ENCODE results near the gene KRT82.

DNA sequence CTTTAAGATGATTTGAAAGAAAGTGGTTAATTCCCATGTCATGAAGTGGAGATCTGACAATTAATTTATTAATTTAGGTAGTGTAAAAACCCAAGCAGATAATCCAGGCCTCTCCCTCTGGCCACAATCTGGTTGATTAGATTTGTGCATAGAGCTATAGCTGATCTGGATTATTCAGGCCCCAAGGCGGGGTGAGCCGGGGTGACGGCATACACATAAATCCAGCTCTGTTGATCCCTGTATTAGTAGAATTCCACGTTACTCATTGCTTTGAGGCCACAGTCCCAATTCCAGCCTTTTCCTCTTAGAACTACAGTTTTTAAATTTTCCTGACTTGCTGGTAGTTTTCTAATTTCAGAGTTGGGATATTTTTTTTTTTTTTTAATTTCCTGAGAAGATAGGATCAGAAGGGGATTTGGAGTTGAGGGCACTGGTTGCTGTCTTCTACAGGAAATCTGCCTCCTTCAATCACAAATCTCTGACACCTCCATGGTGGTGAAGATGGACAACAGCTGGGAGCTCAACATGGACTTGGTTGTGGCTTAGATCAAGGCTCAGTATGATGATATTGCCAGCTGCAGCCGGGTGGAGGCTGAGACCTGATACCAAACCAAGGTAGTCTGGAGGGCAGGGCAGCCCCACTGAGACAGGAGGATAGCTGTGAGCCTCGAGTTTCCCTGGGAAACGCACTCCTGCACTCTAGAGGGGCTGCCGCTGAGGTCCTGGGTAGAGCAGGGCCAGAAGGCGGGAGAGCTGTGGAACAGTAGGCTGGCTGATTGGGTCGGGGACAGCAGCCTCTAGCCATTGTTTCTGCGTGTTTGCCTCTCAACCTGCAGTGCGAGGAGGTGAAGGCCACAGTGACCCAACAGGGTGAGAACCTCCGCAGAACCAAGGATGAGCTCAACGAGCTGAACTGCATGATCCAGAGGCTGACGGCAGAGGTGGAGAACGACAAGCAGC lies 58.3 kb downstream of the KRT82 start:
- TF ChIP-seq, protein P1, sequence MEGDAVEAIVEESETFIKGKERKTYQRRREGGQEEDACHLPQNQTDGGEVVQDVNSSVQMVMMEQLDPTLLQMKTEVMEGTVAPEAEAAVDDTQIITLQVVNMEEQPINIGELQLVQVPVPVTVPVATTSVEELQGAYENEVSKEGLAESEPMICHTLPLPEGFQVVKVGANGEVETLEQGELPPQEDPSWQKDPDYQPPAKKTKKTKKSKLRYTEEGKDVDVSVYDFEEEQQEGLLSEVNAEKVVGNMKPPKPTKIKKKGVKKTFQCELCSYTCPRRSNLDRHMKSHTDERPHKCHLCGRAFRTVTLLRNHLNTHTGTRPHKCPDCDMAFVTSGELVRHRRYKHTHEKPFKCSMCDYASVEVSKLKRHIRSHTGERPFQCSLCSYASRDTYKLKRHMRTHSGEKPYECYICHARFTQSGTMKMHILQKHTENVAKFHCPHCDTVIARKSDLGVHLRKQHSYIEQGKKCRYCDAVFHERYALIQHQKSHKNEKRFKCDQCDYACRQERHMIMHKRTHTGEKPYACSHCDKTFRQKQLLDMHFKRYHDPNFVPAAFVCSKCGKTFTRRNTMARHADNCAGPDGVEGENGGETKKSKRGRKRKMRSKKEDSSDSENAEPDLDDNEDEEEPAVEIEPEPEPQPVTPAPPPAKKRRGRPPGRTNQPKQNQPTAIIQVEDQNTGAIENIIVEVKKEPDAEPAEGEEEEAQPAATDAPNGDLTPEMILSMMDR (IDR thresholded peaks at IDR 0.05): no peak
- no peak for TF ChIP-seq POLR2A (IDR thresholded peaks at IDR 0.05)
